ENCODE measurements around the gene COX7A1. TPM values are rescaled to one million over a fixed set of nuclear protein-coding genes. Genes with fewer than 3 reads are reported as not detected.

COX7A1 gene
- total RNA-seq, 1 experiment from 2014 or later: not detected

DNA sequence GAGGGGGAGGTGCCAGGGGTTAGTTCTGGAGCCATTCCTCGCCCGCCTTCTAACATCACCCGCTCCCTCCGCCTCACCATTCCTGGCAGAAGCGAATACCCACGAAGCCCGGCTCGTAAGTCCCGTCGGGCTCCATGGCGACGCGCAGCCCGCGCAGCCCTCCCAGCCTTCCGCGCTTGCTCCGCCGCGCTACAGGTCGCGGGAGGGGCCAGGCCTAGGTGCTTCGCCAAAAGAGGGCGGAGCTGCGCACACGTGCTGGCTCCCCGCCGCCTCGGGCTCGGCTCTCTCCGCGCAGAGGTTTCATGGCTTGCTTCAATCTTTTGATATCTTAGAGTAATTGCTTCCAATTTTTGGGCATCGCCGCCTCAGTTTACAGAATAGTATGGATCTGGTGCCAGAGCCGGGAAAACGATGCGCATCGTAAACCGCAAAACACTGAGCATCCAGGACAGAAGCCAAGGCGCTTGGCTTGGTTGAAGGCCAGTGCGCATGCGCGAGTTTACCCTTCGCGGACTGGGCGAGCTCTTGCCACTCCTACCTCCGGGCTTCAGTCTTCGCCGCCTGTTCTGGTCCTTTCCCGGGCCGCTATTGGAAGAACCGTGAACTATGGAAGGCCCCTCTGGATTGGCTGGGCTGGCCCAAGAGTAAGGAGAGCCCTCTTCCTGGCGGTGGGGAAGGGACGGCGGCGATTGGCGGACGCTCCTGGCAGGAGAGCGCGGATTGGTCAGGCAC is 37.4 kb downstream of the COX7A1 start, which contains the start of gene POLR2I:
TSS of gene POLR2I (minus strand) at position 155 of the 732 bp plus-strand sequence. CDS start at position 136, 19 bp downstream.
- peak; percentile 100 for DNase-seq
- no CpG with 5 or more reads among the region's 60 CpGs for WGBS (ENCODE audit: extremely low coverage, insufficient read length, low lambda C conversion rate)
- no peaks in the 10 kb centered on the region; a peak in 1 of 5 replicates for H3K9me3 Mint-ChIP-seq
- no peaks in the 10 kb centered on the region; the same call in 1 of the 2 replicates for H3K79me2 ChIP-seq (ENCODE audit: insufficient read depth, low read length)
- H2BK15ac ChIP-seq (ENCODE audit: low read depth, low read length): no peak within 1 kb of the TSS
- H3K27me3 Mint-ChIP-seq (ENCODE audit: low read depth): peaks cover 3% of the 10 kb centered on the region; the same call in 1 of the 2 replicates
- no peak within 1 kb of the TSS for H2AK5ac ChIP-seq (ENCODE audit: insufficient read length, low read length)
- H4K20me1 ChIP-seq (ENCODE audit: control insufficient read depth, insufficient read depth, insufficient read length): no peaks in the 10 kb centered on the region
- H4K5ac ChIP-seq (ENCODE audit: insufficient read length, low read depth, low read length): peak within 1 kb of the TSS; percentile 22
- H3K4me2 ChIP-seq (ENCODE audit: insufficient read depth, insufficient read length, low read length): peak within 1 kb of the TSS; percentile 93
- peak within 1 kb of the TSS; percentile 19 for H3K27ac ChIP-seq (ENCODE audit: insufficient read length, low read depth, low read length)
- peaks cover 27 to 47% of the 10 kb centered on the region in 2 experiments for H3K4me1 Mint-ChIP-seq
- H3K4me3 Mint-ChIP-seq: peak within 1 kb of the TSS; percentile 95 to 99
- H2AFZ ChIP-seq (ENCODE audit: low read length): no peak within 1 kb of the TSS
- no peak within 1 kb of the TSS for H3K23ac ChIP-seq (ENCODE audit: insufficient read length, low read depth, low read length)
- no peak within 1 kb of the TSS for H3K56ac ChIP-seq (ENCODE audit: insufficient read length, low read depth, low read length)
- H3K9ac ChIP-seq (ENCODE audit: extremely low read depth, insufficient read length, low read length): peak within 1 kb of the TSS; percentile 64
- H3K4ac ChIP-seq (ENCODE audit: low read depth, low read length): no peak within 1 kb of the TSS
- peak within 1 kb of the TSS; percentile 72 for H3K18ac ChIP-seq (ENCODE audit: insufficient read length, low read depth, low read length)
- H3K14ac ChIP-seq (ENCODE audit: insufficient read depth, low read length): peak within 1 kb of the TSS; percentile 70
- H3K4me1 ChIP-seq (ENCODE audit: insufficient read depth, low read length): peaks cover 2% of the 10 kb centered on the region; the same call in 1 of the 2 replicates
- peaks cover 14% of the 10 kb centered on the region for H3K23me2 ChIP-seq (ENCODE audit: insufficient read length, low read depth, low read length, poor library complexity, severe bottlenecking)
- H3K27ac Mint-ChIP-seq: peak within 1 kb of the TSS; percentile 96 to 100 (median 97)
- no peak within 1 kb of the TSS for H2BK12ac ChIP-seq (ENCODE audit: insufficient read length, low read depth, low read length)
- TF ChIP-seq, protein P1, sequence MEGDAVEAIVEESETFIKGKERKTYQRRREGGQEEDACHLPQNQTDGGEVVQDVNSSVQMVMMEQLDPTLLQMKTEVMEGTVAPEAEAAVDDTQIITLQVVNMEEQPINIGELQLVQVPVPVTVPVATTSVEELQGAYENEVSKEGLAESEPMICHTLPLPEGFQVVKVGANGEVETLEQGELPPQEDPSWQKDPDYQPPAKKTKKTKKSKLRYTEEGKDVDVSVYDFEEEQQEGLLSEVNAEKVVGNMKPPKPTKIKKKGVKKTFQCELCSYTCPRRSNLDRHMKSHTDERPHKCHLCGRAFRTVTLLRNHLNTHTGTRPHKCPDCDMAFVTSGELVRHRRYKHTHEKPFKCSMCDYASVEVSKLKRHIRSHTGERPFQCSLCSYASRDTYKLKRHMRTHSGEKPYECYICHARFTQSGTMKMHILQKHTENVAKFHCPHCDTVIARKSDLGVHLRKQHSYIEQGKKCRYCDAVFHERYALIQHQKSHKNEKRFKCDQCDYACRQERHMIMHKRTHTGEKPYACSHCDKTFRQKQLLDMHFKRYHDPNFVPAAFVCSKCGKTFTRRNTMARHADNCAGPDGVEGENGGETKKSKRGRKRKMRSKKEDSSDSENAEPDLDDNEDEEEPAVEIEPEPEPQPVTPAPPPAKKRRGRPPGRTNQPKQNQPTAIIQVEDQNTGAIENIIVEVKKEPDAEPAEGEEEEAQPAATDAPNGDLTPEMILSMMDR (conservative IDR thresholded peaks at IDR 0.05): no peak
- no peak within 1 kb of the TSS for H4K91ac ChIP-seq (ENCODE audit: insufficient read length, low read depth, low read length)
- H2BK5ac ChIP-seq (ENCODE audit: insufficient read length, low read length): no peak within 1 kb of the TSS
- H4K8ac ChIP-seq (replicated peaks; ENCODE audit: insufficient read length, low read depth, low read length): no peak within 1 kb of the TSS
- no peak within 1 kb of the TSS for H2BK120ac ChIP-seq (ENCODE audit: low read depth, low read length, poor library complexity, severe bottlenecking)
- H3K27me3 ChIP-seq (ENCODE audit: insufficient read depth, low read length): no peaks in the 10 kb centered on the region
- no peaks in the 10 kb centered on the region for H3K9me3 ChIP-seq (ENCODE audit: control insufficient read depth, low read depth, low read length)
- no peak within 1 kb of the TSS for H2BK20ac ChIP-seq (ENCODE audit: low read depth, low read length, poor library complexity, severe bottlenecking)
- no peak within 1 kb of the TSS for H3T11ph ChIP-seq (ENCODE audit: low read length)
- H3K79me1 ChIP-seq (ENCODE audit: insufficient read depth, low read depth, low read length, poor library complexity, severe bottlenecking): no peaks in the 10 kb centered on the region
- H3K36me3 Mint-ChIP-seq (ENCODE audit: insufficient read depth in 1 of 3, low read depth in 3 of 3): peaks cover 28 to 58% (median 56%) of the 10 kb centered on the region in 3 experiments; a peak in 6 of 7 replicates
